Hepatocyte (in vitro differentiated cells): ENCODE results near the gene AVEN. TPM values are rescaled to one million over a fixed set of nuclear protein-coding genes. Genes with fewer than 3 reads are reported as not detected.
"Not testable (repeated sequence)": the region's sequence is repeated elsewhere in the genome, so short reads cannot be mapped to it uniquely, and the experiment has no call there.

ENCODE experiments used
- DNase-seq: peaks from one replicate; pipeline ENCODE4 v3.0.0-alpha.2; 2016; ENCODE audit warnings: low spot score
- H2AFZ ChIP-seq: fragments of 200-600 bp; sonication (generic); 2 replicates; pipeline ENCODE4 v1.6.0; 2016; ENCODE audit warnings: antibody characterized with exemption, mild to moderate bottlenecking
- H3K27ac ChIP-seq: fragments of 200-600 bp; sonication (generic); 2 replicates; pipeline ENCODE4 v1.5.1; 2016; ENCODE audit warnings: mild to moderate bottlenecking
- H3K27me3 ChIP-seq: fragments of 200-600 bp; sonication (generic); 2 replicates; pipeline ENCODE4 v1.6.1; 2016
- H3K36me3 ChIP-seq: fragments of 200-600 bp; sonication (generic); replicated peaks from 2 replicates; pipeline ENCODE4 v1.5.1; 2016; ENCODE audit warnings: low read depth; ENCODE audit not compliant: insufficient read depth
- H3K4me1 ChIP-seq: fragments of 200-600 bp; sonication (generic); 2 replicates; pipeline ENCODE4 v1.5.1; 2016; ENCODE audit warnings: mild to moderate bottlenecking, moderate library complexity; ENCODE audit not compliant: insufficient read depth
- H3K4me2 ChIP-seq: fragments of 200-600 bp; sonication (generic); 2 replicates; pipeline ENCODE4 v1.6.0; 2016
- H3K4me3 ChIP-seq: fragments of 200-600 bp; sonication (generic); 2 replicates; pipeline ENCODE4 v1.5.1; 2016; ENCODE audit warnings: mild to moderate bottlenecking
- H3K79me2 ChIP-seq: fragments of 200-600 bp; sonication (generic); 2 replicates; pipeline ENCODE4 v1.6.0; 2017; ENCODE audit warnings: mild to moderate bottlenecking
- H3K9me2 ChIP-seq: fragments of 200-600 bp; sonication (generic); replicated peaks from 2 replicates; pipeline ENCODE4 v1.6.0; 2017; ENCODE audit warnings: mild to moderate bottlenecking; ENCODE audit not compliant: insufficient read depth
- H3K9me3 ChIP-seq: fragments of 200-600 bp; sonication (generic); 2 replicates; pipeline ENCODE4 v1.5.1; 2016; ENCODE audit warnings: low read depth, mild to moderate bottlenecking
- H4K20me1 ChIP-seq: fragments of 200-600 bp; sonication (generic); 2 replicates; pipeline ENCODE4 v1.6.0; 2016; ENCODE audit warnings: mild to moderate bottlenecking; ENCODE audit not compliant: insufficient read depth, poor library complexity, severe bottlenecking
- CTCF ChIP-seq: fragments of 200-600 bp; sonication (generic); IDR thresholded peaks from 2 replicates; pipeline ENCODE4 v1.5.1; 2016; ENCODE audit warnings: antibody characterized with exemption, mild to moderate bottlenecking; ENCODE audit not compliant: poor library complexity
- EZH2 ChIP-seq: fragments of 200-600 bp; sonication (generic); IDR thresholded peaks from 2 replicates; pipeline ENCODE4 v1.6.1; 2016; ENCODE audit warnings: antibody characterized with exemption, mild to moderate bottlenecking, borderline replicate concordance
- EZH2phosphoT487 ChIP-seq: fragments of 200-600 bp; sonication (generic); IDR thresholded peaks from one replicate; pipeline ENCODE4 v1.6.1; 2018; ENCODE audit warnings: antibody characterized with exemption, mild to moderate bottlenecking, low read depth, moderate library complexity; ENCODE audit not compliant: unreplicated experiment, severe bottlenecking
- WGBS: methylation state at CpG from one replicate; pipeline ENCODE4 v1.1.6; 2016; ENCODE audit warnings: low lambda C conversion rate; ENCODE audit errors: missing lambda C conversion rate; 5-methylcytosine and 5-hydroxymethylcytosine counted together
- polyA plus RNA-seq: library from polyadenylated mRNA; unstranded; fragments of >200 nt; fragmentation: Nextera tagmentation; extraction: Ambion mirVana; gene quantifications from 2 replicates; pipeline ENCODE4 v1.2.1, GENCODE V29; 2016
- total RNA-seq: library from RNA; depleted of rRNA; stranded (reverse); fragments of >200 nt; gene quantifications from 2 replicates; pipeline ENCODE4 v1.2.3, GENCODE V29; 2014

Gene AVEN
- total and polyA plus RNA-seq, 2 experiments from 2014 or later = 14.8 to 16.4 TPM

- H3K9me3 ChIP-seq = peaks cover 8% of the 10 kb centered on the region
- no peaks in the 10 kb centered on the region for H3K27me3 ChIP-seq
- 96% methylated on average over 3 of the region's 3 CpGs for WGBS
- H4K20me1 ChIP-seq = no peaks in the 10 kb centered on the region
- H3K4me2 ChIP-seq = no peak overlapping the region
- no peaks in the 10 kb centered on the region for H3K36me3 ChIP-seq
- H3K9me2 ChIP-seq = no peaks in the 10 kb centered on the region
- DNase-seq = no peak
- no peak overlapping the region for H2AFZ ChIP-seq
- H3K4me3 ChIP-seq = no peak overlapping the region
- H3K79me2 ChIP-seq = no peaks in the 10 kb centered on the region
- no peaks in the 10 kb centered on the region for H3K4me1 ChIP-seq
- no peak overlapping the region for H3K27ac ChIP-seq
- TF ChIP-seq EZH2 (no peak), CTCF (no peak), EZH2phosphoT487 (no peak)
These were observed 15.2 kb upstream of the AVEN start for GRCh38 chr15:34054081-34054707.

GRCh38 chr15:34050385-34050784 is 11.4 kb upstream of the AVEN start:
- not testable (repeated sequence) for H3K4me2 ChIP-seq, H3K79me2 ChIP-seq, H3K9me3 ChIP-seq, H3K4me3 ChIP-seq, H4K20me1 ChIP-seq, H3K9me2 ChIP-seq, H2AFZ ChIP-seq, H3K27me3 ChIP-seq, H3K4me1 ChIP-seq, H3K27ac ChIP-seq, DNase-seq, H3K36me3 ChIP-seq
- 81% methylated on average over 1 of the region's 1 CpG for WGBS

GRCh38 chr15:34049112-34049511 is 10.1 kb upstream of the AVEN start:
- H2AFZ ChIP-seq = no peak overlapping the region
- H3K79me2 ChIP-seq = no peaks in the 10 kb centered on the region
- H3K4me1 ChIP-seq = peaks cover 5% of the 10 kb centered on the region
- no peak overlapping the region for H3K4me3 ChIP-seq
- H3K36me3 ChIP-seq = no peaks in the 10 kb centered on the region
- H3K27me3 ChIP-seq = no peaks in the 10 kb centered on the region
- TF ChIP-seq CTCF (no peak), EZH2phosphoT487 (no peak), EZH2 (no peak)
- no peaks in the 10 kb centered on the region for H3K9me2 ChIP-seq
- peaks cover 8% of the 10 kb centered on the region for H3K9me3 ChIP-seq
- no peak overlapping the region for H3K27ac ChIP-seq
- DNase-seq = peak; percentile 25
- no peak overlapping the region for H3K4me2 ChIP-seq
- H4K20me1 ChIP-seq = no peaks in the 10 kb centered on the region
- 94% methylated on average over 2 of the region's 2 CpGs for WGBS

- H3K4me3 ChIP-seq = no peak overlapping the region
- peaks cover 8% of the 10 kb centered on the region for H3K9me3 ChIP-seq
- no peaks in the 10 kb centered on the region for H3K9me2 ChIP-seq
- H3K79me2 ChIP-seq = no peaks in the 10 kb centered on the region
- H4K20me1 ChIP-seq = no peaks in the 10 kb centered on the region
- no peaks in the 10 kb centered on the region for H3K36me3 ChIP-seq
- WGBS = 66% methylated on average over 10 of the region's 10 CpGs
- H3K4me2 ChIP-seq = peak overlapping the region; percentile 67
- no peaks in the 10 kb centered on the region for H3K27me3 ChIP-seq
- no peak for DNase-seq
- H2AFZ ChIP-seq = no peak overlapping the region
- peaks cover 5% of the 10 kb centered on the region for H3K4me1 ChIP-seq
- no peak for TF ChIP-seq EZH2phosphoT487
- TF ChIP-seq CTCF = no peak
- no peak for TF ChIP-seq EZH2
- peak overlapping the region; percentile 63 for H3K27ac ChIP-seq
These were observed 9.1 kb upstream of the AVEN start for GRCh38 chr15:34047893-34048775.
